Stimulated activated CD8-positive, alpha-beta memory T cell treated with anti-CD3 and anti-CD28 coated beads, Interleukin-7, amount 100 ng/mL, for 48 hours (primary cell): Measurements from ENCODE around the gene GTF2IRD1.
"Not testable (repeated sequence)": the region's sequence is repeated elsewhere in the genome, so short reads cannot be mapped to it uniquely, and the experiment has no call there.

Source experiments
- DNase-seq, 2 donors: peaks; one replicate each; pipeline ENCODE4 v3.0.0-alpha.2; 2020; ENCODE audit warnings: low read depth in 1 of 2; ENCODE audit errors: extremely low read depth in 1 of 2

GTF2IRD1 gene

GRCh38 chr7:74466196-74466813 is 12.6 kb downstream of the GTF2IRD1 start:
- no peak for DNase-seq

DNA sequence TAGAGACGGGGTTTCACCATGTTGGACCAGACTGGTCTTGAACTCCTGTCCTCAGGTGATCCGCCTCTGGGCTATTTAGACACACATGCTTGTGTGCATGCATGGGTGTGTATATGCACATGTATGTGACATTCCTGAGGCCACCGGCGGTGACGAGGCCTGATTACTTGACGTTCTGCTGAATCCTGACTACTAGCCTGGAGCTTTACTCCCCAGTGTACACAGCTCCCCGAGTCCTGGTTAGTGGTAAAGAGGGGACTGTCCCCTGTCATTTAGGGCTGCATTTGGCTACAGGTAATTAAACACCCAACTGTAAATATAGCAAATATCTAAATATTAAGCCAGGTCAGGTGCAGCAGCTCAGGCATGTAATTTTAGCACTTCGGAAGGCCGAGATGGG is 14.2 kb downstream of the GTF2IRD1 start:
- DNase-seq: no peak

- DNase-seq: no peak
Observed at GRCh38 chr7:74470504-74470903, 16.8 kb downstream of the GTF2IRD1 start.

GRCh38 chr7:74473116-74473515 is 19.4 kb downstream of the GTF2IRD1 start:
- DNase-seq: no peak

GRCh38 chr7:74474271-74474865 is 20.7 kb downstream of the GTF2IRD1 start:
- no peak for DNase-seq

DNA sequence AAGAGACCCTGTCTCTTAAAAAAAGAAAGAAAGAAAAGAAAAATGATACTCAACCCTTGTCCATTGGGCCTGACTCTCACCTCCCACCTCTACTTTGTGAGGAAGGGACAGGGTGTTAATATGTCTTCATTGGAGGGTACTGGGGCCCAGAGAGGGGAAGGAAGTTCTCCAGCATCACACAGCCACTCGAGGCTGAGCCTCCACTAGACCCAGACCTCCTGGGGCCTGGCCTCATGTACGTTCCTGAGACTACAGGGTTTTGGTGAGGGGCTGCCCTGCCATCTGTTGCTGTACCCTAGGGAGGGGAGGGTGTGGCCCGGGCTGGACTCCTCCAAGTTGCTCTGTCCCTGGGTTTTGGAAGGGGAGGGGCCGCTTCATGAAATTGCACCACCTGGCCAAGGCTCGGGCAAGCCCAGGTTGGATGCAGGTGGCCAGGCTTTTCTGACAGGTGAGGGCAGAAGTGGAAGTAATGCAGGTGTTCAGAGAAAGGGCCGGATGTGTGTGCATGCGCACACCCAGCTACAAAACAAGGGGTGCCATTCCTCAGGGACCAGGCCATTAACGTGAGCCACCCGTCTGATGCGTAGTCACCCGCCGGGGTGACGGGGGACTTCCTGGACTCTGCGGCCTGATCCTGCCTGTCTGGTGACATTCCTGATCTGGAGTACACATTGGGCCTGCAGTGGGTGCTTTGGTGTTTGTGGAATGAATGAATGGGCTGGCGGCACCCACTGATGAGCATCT is 21.7 kb downstream of the GTF2IRD1 start:
- no peak for DNase-seq

- DNase-seq: no peak
Observed at GRCh38 chr7:74475987-74476350, 22.3 kb downstream of the GTF2IRD1 start.

- no peak for DNase-seq
Observed at GRCh38 chr7:74476626-74477025, 22.9 kb downstream of the GTF2IRD1 start.

DNA sequence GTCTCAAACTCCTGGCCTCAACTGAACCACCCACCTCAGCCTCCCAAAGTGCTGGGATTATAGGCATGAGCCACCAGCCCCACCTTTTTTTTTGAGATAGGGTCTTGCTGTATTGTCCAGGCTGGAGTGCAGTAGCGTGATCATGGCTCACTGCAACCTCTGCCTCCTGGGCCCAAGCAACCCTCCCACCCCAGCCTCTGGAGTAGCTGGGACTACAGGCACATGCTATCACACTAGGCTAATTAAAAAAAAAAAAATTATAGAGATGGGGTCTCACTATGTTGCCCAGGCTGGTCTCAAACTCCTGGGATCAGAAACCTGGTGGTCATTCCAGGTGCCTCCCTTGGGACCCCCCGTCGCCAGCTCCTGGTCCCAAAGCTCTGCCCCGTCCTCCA is 25.0 kb downstream of the GTF2IRD1 start:
- no peak for DNase-seq

DNA sequence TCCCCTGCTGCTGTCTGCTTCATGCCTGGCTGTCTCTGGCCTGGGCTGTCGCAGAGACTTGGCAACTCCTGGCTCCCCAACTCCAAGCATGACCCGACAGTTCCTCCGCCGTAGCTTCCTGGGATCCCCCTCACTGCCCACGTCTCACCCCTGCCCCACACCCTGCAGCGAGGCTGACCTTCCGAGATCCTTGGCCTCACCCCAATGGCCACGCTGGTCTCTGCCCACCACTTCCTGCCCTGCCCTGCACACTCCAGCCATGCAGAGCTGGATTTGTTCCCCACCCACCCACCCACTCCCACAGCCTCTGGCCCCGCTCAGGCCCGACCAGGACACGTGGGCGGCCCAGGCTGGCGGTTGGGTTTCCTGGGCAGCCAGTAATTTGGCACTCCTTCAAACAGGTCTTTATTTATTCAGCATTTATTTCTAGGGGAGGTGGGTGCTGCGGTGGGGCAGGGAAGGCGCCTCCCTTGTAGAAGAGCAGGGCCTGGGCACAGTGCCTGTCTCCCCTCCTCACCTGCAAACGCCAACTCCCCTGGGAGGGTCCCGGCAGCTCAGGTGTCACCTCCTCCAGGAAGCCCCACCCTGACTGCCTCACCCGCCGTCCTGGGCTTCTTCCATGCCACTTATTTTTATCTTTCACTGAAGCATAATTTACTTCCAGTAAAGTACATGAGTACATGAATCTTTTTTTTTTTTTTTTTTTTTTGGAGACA is 25.5 kb downstream of the GTF2IRD1 start:
- no peak for DNase-seq

DNA sequence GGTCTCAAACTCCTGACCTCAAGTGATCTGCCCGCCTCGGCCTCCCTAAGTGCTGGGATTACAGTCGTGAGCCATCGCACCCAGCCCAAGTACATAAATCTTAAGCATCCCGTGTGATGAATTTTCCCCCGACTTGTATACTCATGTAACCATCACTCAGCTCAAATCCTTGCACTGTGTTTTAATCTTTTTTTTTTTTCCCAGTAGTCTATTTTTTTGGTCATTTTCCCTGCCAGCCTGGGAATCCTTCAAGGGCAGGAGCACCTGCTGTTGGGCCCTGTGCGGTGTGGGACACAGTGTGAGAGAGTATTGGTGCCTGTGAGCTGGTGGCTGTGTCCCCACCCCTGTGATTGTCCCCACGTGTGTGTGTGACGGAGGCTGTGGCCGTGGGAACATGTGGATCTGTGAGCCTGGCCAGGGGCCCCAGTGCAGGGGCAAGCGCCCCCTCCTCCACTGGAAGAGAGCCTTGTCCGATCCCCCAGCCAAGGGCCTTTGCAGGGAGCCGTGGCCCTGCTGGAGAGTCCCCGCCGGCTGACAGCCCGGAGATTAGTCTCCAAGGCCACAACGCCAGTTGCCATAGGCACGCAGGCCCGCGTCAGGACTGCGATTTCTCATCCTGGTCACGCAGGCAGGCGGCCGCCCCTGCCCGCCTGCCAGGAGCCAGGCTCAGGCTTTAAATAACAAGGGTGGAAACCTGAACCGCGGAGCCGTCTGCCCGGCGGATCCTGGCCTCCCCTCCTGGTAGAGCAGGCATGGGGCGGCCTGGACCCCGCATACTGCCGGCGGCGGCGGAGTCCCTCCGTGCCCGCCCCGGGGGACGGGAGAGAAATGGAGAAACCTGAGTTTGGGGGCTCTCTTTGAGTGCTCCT is 26.5 kb downstream of the GTF2IRD1 start:
- DNase-seq: no peak

DNA sequence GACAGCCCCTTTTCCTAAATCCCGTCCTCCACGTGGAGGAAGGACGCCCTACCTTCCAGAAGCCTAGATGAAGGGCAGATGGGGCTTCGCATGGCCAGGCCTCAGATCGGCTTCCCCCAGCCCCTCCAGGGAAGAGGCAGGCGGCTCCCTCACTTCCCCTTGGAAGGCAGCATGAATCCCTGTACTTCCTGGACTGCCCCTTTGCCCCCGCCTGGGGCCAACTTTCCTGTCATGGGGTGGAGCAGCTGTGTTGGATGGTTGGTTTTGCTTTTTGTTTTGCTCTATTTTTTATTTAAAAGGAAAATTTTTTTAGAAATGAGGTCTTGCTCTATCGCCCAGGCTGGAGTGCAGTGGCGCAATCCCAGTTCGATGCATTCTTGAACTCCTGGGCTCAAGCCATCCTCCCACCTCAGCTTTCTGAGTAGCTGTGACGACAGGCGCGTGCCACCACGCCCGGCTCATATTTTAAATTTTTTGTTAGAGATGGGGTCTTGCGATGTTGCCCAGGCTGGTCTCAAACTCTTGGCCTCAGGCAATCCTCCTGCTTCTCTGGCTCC is 27.2 kb downstream of the GTF2IRD1 start:
- DNase-seq: no peak

- DNase-seq: no peak
Observed at GRCh38 chr7:74481458-74482196, 27.9 kb downstream of the GTF2IRD1 start.

DNA sequence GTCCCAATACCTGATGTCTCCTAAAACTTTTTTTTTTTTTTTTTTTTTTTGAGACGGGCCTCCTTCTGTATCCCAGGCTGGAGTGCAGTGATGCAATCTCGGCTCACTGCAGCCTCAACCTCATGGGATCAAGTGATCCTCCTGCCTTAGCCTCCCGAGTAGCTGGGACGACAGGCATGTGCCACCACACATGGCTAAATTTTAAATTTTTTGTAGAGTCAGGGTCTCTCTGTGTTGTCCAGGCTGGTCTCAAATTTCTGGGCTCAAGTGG is 28.4 kb downstream of the GTF2IRD1 start:
- DNase-seq: no peak

DNA sequence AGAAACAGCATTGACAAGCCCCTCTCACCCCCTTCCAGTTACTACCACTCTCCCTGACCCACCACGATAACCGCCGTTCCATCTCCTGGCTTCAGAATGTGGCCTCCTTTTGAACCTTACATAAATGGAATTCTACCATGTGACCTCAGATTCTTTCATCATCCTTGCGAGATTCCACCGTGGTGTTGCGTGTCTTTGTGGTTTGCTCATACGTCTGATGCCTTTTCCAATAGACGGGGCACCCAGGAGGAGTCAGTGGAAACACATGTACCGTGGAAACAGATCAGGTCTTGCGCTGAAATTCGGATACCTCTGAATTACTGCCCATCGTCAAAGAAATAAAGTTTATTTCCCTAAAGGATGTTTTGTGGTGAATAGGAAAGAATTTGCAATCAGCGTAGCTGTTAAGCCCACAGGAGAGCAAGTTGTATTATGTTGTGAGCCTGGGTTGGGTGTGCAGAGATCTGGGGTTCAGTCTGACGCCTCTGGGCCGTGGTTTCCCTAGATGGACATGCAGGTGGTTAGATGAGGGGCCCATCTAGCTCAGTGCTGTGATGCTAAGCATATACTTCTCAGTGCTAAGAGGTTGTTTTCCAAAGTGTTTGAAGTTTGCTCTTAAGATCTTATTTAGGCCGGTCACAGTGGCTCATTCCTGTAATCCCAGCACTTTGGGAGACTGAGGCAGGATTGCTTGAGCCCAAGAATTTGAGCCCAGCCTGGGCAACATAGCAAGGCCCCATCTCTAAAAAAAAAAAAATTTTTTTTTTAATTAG is 29.1 kb downstream of the GTF2IRD1 start:
- DNase-seq: no peak

DNA sequence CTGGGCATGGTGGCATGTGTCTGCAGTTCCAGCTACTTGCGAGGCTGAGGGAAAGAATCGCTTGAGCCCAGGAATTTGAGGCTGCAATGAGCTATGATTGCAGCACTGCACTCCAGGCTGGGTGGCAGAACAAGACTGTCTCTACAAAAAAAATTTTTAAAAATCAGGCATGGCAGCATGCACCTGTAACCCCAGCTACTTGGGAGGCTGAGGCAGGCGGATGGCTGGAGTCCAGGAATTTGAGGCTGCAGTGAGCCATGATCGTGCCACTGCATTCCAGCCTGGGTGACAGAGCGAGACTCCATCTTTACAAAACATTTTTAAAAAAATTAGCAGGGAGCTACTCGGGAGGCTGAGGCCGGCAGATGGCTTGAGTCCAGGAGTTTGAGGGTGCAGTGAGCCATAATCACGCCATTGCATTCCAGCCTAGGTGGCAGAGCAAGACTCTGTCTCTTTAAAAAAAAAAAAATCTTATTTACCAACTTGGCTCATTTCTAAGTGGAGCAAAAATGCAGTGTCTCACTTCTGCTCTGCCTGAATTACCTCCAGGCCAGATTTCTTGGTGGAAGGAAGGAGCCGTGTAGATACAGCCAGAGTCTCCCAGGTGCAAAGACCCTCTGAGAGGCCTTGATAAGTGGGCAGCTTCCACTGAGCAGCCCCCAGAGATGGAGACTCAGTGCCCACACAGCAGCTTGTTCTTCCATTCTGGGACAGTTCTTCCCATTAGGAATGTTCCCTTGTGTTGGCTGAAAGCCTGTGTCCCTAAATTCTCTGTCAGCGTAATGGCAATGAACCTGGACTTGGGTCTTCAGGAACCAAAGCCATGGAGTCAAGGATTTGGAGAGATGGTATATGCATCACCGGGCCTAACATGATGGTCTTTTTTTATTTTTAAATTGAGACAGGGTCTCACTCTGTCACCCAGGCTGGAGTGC is 30.0 kb downstream of the GTF2IRD1 start:
- no peak for DNase-seq

DNA sequence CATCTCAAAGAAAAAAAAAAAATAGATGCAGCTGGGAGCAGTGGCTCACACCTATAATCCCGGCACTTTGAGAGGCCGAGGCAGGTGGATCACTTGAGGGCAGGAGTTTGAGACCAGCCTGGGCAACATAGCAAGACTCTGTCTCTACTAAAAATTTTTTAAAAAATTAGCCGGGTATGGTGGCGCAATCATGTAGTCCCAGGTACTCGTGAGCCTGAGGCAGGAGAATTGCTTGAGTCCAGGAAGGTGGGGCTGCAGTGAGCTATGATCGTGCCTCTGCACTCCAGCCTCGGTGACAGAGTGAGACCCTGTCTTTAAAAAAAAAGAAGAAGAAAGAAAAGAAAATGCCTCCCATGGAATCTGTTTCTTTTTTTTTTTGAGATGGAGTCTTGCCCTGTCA is 31.9 kb downstream of the GTF2IRD1 start:
- DNase-seq: no peak

GRCh38 chr7:74488518-74489030 is 34.9 kb downstream of the GTF2IRD1 start:
- not testable (repeated sequence) for DNase-seq
